COLO829 (cell line): ENCODE results near the gene C2CD5.
"Not testable (repeated sequence)": the region's sequence is repeated elsewhere in the genome, so short reads cannot be mapped to it uniquely, and the experiment has no call there.

Source experiments
- DNase-seq: peaks from one replicate; pipeline ENCODE4 v3.0.0; 2012; ENCODE audit warnings: low spot score

C2CD5 gene, protein sequence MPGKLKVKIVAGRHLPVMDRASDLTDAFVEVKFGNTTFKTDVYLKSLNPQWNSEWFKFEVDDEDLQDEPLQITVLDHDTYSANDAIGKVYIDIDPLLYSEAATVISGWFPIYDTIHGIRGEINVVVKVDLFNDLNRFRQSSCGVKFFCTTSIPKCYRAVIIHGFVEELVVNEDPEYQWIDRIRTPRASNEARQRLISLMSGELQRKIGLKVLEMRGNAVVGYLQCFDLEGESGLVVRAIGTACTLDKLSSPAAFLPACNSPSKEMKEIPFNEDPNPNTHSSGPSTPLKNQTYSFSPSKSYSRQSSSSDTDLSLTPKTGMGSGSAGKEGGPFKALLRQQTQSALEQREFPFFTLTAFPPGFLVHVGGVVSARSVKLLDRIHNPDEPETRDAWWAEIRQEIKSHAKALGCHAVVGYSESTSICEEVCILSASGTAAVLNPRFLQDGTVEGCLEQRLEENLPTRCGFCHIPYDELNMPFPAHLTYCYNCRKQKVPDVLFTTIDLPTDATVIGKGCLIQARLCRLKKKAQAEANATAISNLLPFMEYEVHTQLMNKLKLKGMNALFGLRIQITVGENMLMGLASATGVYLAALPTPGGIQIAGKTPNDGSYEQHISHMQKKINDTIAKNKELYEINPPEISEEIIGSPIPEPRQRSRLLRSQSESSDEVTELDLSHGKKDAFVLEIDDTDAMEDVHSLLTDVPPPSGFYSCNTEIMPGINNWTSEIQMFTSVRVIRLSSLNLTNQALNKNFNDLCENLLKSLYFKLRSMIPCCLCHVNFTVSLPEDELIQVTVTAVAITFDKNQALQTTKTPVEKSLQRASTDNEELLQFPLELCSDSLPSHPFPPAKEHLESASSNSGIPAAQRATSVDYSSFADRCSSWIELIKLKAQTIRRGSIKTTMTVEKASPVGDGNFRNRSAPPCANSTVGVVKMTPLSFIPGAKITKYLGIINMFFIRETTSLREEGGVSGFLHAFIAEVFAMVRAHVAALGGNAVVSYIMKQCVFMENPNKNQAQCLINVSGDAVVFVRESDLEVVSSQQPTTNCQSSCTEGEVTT

DNA sequence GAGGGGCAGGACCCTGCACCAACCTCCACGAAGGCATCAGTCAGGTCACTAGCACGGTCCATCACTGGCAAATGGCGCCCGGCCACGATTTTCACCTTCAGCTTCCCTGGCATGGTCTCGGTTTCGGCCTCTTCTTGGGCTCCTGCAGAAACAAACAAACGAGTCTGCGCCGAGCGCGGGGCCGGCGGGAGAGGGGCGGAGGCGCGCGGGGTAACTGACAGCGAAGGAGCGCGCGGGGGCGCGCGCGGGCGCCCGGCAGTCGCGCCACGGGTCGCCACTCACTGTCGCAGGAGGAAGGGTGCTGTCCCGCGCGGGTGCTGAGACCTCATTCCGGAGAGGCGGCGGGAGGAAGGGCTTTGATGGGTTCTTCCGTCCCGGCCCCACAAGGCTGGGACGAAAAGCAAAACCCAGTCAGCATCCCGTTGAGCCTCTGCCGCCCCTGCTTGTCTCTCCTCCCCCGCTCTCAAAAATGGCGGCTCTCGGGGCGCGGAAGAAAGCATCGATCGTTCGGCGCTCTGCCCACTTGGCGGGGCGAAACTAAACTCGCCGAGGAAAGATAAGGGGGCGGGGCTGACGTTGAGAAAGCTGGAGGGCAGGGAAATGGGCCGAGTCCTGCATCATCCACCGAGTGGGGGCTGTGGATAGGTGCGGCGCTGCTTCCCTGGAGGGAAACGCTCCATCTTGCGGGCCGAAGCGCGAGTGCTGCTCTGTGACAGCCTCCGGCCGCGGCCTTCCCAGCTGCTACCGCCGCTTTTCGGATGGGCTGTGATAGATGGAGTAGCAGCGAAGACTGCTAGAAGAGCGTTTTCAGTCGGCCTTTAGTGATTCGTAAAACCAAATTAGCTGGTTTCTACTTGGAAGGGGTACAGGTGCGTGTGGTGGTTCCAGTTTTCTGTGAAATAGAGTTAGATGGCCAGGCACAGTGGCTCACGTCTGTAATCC, at the start of gene C2CD5:
Gene C2CD5 (minus strand): TSS at position 505 of the 942 bp plus-strand sequence. CDS start 392 bp downstream, at position 113.
- peak; percentile 82 for DNase-seq

DNA sequence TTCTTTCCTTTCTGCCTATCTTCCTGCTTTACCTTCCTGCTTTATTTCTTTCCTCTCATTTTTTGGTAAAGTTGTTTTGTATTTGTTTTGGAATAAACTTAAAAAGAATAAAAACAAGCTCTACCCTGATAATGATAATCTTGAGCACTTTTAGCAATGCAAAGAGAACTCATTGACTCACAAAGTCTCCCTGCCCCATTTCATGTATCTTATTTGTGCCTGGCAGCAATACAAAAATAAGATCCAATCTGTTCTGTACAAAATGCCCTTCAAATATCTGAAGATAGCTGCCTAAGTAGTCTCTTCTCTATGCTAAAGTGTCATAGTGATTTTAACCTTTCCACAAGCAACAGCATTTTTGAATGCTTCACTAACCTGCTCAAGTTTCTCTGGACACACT, 49.5 kb upstream of the C2CD5 start:
- DNase-seq, result no peak

DNA sequence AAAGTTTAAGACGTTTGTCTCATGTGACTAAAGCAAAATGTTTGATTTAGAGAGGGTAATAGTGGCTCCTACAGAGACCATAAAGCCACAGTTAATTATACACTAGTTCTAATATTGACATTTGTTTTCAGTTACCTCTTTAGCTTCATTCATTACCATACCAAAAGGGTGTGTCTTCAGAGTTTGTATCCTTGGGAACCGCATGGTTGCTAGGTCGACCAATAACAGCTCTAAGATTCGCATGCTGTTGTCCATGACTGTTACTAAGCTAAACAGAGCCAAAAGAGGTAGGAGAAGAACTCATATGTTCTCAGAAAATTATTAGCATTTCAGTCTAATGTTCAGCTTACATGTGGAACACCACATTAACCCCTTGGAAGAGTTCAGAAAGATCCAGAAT, 44.5 kb upstream of the C2CD5 start:
- DNase-seq, result no peak

DNA sequence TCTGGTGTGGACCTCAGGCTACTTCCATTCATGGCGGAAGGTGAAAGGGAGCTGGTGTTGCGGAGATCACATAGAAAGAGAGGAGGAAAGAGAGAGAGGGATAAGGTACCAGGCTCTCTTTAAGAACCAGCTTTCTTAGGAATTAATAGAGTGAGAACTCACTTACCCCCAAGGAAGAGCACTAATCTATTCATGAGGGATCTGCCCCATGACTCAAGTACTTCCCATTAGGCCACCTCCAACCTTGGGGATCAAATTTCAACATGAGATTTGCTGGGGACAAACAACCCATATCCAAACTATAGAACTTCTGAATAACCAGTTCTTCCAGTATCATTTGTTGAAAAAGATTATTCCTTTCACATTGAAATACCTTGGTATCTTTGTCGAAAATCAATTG, 34.0 kb upstream of the C2CD5 start:
- DNase-seq, result no peak

DNA sequence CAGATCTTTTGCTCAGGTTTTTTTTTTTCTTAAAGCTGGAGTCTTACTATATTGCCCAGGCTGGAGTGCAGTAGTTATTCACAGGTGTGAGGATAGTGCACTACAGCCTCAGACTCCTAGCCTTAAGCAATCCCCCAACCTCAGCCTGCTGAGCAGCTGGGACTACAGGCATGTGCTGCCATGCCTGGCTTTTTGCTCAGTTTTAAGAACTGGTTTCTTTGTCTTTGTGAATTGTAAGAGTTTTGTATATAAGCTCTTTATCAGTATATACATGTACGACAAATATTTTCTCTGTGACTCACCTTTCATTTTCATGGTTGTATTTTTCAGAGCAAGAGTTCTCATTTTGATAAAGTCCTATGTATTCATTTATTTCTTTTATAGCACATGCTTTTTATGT, 33.3 kb upstream of the C2CD5 start:
- DNase-seq, result no peak

DNA sequence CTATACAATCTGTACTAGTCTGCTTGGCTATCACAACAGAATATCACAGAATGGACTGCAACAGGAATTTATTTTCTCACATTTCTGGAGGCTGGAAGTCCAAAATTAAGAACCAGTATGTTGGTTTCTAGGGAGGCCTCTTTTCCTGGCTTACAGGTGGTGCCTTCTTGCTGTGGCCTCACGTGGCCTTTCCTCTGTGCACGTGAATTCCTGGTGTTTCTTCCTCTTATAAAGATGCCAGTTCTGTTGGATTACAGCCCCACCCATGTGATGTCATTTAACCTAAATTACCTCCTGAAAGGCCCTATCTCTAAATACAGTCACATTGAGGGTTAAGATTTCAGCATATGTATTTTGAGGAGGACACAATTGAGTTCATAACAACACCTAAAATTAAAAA, 32.1 kb upstream of the C2CD5 start:
- DNase-seq, result no peak

DNA sequence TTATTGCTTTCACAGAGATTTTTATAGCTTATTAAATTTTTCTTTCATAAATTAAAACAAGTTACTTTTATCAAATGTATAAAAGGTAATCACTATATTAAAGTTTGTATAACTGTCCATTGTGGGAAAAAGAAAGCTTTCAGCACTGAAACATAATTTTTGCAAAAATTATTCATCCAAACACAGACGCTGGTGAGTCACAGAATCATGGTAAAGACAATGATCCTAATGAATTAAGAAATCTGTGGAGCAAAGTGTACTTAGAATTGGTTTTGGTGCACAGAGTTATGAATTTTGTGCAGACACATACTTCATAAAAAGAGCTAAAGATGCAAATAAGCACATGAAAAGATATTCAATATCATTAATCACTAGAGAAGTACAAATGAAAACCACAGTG, 31.7 kb upstream of the C2CD5 start:
- no peak for DNase-seq

DNA sequence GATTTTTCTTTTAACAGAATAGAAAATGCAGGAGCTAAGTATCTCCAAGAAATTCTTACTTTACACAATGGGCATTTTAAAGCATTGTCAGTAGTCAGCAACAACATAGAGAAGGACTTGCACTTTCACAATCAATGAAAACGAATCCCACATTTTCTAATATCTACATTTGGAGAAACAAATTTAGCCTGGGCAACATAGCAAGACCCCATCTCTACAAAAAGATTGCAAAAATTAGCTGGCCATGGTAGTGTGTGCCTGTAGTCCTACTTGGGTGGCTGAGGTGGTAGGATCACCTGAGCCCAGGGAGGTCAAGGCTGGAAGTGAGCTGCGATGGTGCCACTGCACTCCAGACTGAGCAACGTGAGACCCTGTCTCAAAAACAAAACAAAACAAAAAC, 30.6 kb upstream of the C2CD5 start:
- no peak for DNase-seq

DNA sequence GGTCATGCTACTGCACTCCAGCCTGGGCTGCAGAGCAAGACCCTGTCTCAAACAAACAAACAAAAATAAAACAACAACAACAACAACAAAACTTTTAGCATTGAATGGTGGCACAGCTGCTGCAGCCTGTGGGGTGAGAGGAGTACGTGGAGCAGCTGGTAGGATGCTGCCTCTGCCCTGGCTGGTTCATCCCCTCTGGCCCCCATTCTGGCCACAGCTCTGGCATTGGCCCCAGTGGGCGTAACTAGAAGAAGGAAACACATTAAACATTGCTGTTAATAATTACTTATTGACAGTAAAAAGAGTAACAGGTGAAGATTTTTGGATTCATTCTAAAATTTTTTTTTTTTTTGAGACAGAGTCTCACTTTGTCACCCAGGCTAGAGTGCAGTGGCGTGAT, 28.8 kb upstream of the C2CD5 start:
- no peak for DNase-seq

DNA sequence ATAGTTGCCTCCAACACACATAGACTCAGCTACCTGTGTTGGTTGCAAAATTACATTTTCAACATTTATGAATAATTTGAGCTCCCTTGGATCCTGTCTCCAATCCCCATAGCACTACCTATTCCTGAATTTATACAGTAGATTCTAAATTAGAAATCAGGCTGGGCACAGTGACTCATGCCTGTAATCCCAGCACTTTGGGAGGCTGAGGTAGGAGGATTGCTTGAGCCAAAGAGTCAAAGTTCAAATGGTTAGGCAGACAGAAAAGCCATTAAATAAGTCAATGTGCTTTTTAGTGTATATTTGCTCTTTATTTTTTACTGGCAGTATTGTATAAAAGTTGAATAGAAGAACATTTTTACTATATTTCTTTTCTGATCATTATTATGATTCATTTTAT, 24.9 kb upstream of the C2CD5 start:
- no peak for DNase-seq

DNA sequence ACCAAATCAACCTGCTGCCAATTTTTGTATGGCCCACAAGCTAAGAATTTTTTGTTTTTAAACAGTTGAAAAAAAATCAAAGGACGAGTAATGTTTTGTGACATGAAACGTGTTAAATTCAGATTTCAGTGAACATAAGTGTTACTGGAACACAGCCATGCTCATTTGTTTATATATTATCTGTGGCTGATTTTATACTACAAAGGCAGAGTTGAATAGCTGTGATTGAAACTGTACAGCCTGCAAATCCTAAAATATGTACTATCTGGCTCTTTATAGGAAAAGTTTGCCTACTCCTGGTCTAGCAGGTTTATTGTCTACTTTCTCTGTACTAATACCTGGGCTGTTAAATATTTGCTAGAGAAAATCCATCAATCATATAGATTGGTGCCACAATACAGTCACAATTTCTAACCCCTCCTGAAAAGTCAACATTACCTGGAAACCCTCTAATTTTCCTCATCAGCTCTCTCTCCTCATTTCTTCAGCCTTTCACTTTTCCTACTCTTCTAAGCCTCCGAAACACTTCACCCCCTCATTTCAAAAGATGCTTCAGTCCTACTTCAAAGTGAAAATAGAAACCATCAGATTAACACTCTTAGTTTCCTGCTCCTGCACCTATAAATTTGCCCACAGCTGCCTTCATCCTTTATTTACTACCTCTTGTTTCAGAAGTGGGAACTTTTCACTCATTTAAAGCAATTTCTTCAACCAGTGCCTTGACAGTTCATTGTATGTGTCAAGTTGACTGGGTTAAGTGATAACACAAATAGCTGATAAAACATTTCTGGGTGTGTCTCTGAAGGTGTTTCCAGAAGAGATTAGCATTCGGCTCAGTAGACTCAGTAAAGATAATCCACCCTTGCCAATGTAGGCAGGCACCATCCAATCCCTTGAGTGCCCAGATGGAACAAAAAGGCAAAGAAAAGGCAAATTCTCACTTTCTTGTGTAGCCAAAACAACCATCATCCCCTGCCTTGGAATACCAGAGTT, 18.0 kb upstream of the C2CD5 start:
- DNase-seq, result no peak

DNA sequence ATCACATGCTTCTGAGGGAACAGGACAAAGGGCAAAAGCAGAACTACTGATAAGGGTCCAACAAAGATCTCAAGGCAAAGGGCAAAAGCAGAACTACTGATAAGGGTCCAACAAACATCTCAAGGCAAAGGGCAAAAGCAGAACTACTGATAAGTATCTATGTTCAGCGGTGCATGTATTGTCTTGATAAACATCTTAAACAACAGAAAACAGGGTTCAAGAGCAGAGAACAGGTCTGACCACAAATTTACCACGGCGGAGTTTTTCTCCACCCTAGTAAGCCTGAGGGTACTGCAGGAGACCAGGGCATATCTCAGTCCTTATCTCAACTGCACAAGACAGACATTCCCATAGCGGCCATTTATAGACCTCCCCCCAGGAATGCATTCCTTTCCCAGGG, 10.4 kb upstream of the C2CD5 start:
- not testable (repeated sequence) for DNase-seq

DNA sequence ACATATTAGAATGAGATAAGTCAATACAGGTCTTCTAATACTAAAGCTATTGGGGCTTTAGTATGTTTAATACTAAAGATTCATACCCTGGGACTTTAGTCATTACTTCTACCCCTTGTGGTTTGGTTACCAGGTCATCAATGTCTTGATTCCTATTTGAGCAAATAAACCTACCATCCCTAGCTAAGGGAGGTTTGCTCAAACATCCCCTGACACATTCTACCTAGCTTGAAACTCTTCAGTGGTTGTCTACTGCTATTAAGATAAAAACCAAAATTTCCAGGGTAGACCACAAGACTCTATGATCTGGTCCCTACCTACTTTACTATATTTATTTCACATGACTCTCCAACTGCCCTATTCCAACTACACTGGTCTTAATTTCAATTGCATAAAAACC, 7.3 kb upstream of the C2CD5 start:
- DNase-seq, result no peak

DNA sequence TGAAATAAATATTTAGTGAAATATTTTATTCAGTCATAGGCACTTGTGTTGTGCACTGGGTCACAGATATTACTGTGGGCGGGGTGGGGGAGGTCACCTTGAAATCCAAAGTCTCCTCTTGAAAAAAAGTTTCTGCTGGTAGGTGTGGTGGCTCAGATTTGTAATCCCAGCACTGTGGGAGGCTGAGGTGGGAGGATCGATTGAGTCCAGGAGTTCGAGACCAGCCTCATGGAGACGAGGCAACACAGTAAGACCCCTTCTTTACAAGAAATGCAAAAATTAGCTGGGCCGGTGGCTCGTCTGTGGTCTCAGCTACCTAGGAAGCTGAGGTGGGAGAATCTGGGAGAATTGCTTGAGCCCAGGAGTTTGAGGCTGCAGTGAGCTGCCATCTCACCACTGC, 913 bp upstream of the C2CD5 start:
- no peak for DNase-seq

DNA sequence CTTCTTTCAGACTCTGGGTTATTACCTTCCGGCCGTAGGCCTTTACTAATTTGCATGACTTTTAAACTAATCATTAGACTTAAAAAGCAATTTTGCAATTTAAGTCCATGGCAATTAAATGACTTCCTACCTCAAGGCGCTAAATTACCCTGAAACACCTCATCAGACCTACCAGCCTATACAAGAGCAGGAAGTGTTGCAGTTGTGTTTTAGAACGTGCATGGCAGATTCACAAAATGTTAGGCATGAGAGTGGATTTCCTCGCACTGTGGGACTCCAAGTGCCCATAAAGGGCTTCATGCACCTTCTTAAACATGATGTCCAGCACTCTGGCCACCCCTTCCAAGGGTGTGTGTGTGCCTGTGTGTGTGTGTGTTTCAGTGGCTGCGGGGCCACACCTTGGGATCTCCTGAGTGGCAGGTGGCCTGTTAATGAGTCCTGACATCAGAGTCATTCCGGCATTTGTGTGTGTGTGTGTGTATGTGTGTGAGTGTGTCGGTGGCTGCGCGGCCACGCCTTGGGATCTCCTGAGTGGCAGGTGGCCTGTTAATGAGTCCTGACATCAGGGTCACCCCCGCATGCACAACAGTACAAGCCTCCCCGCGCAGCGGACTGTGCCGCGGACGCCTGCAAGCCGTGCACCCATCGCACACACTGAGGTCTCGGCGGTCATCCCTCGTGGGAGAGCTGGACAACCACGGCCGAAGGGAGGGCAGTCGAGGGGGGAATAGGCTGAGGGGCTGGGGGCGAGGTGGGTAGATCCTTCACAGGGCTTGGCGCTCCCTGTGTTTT, 900 bp downstream of the C2CD5 start:
- no peak for DNase-seq

DNA sequence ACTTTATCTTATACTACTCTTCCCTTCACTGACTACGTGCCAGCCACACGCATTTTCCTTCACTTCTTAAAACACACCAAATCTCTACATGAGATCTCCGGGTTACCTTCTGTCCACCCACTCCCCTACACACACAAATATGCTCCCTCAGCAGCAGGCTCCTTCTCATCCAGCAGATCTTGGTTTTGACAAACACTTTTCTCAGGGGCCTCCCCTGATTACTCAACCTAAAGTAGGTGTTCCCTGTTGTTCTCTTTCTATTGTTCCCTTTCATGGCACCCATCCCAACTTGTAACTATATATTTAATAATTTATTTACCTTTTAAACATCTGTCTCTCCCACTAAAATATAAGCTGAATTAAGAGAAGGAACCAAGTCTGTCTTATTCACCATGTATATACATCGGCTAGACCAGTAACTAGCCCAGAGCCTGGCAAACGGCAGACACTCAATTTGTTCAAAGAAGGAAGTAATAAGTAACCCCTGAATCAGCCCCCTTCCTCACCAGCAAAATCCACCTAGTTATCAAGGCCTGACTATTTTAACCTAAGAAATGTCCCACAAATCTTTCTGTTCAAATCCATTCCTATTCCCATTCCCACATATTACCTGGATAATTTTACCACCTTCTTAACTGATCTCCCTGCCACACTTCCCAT, 2.7 kb downstream of the C2CD5 start:
- no peak for DNase-seq

DNA sequence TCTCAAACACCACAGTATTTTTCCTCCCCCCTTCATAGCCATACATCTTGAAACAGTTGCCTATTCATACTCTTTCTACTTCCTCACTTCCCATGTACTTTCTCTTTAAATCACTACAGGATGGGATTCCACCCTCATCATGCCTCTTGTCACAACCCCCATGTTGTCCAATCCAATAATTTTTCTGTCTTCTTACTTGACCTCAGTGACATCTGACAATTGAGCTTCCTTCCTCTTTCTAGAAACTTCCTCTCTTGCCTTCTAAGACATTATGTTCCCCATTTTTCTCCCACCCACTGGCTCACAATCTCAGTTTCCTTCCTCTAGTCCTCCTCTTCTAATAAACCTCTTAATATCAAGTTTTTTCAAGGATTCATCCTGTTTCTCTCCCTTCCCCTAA, 5.3 kb downstream of the C2CD5 start:
- DNase-seq, result peak; percentile 28

DNA sequence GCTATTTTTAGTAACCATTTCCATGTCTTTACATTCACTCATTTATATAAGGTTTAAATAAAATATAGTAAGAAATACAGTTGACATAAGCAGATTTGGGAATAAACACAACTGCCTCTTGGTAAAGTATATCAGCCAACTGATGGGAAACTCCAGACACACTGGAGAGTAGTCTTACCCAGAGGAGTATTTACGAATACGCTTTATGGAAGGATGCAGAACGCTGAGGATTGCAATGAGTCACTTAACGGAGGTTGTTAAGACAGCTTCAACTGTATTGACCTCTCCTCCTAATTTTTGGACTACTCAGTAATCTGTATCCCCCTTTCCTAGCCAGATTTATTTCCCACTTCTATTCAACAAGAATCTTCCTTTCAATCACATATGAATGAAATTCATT, 6.0 kb downstream of the C2CD5 start:
- DNase-seq, result peak; percentile 51

DNA sequence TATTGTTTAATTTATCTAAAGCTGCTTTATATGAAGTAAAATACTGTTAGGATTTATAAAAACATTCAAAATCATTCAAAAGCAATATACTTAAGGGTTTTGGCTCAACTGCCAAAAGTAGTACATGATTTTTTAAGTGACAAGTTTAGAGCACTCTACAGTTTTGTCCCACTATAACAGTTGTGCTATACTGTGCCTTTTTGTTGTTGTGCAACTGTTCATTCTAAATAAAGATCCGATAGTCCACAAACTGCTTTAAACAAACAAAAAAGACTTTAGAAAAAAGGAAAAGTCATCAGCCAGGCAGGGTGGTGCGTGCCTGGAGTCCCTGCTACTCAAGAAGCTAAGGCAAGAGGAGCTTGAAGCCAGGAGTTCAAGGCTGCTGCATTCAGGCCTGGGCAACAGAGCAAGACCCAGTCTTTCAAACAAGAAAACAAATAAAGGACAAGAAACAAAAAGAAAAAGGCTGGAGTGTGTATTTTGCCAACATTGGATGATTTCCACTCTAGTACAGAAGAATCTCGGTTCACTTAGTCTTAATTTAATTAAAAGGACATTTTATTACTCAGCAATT, 7.3 kb downstream of the C2CD5 start:
- no peak for DNase-seq
